K562 (cell line): ENCODE data around the gene NPY2R. TPM values are rescaled to one million over a fixed set of nuclear protein-coding genes. Genes with fewer than 3 reads are reported as not detected.

ENCODE experiments used
- ATAC-seq: fragments of 200-7000 bp; cut with Tn5 transposase; 3 replicates; pipeline ENCODE4 v1.9.1; 2020; ENCODE audit warnings: moderate library complexity
- BruUV-seq: library from RNA; stranded (reverse); fragments of 400-500 nt; replicated peaks from 2 replicates; lab custom pipeline; 2021; lab: Mats Ljungman, UMichigan
- CTCF ChIA-PET: fragments of 300-600 bp; formaldehyde crosslinking; extraction: SDS; loops from one replicate; lab custom pipeline; 2021; ENCODE audit warnings: low intra/inter-chr PET ratio; lab: Yijun Ruan, JAX
- POLR2A ChIA-PET: fragments of 300-600, 350-650 bp; sonication (Branson Sonifier 250); formaldehyde crosslinking; extraction: SDS; loops from one replicate; lab custom pipeline; 2021; ENCODE audit warnings: antibody characterized with exemption, inconsistent platforms; lab: Yijun Ruan, JAX
- DNase-seq, 4 experiments: peaks; one replicate each; pipeline versions ENCODE4 v3.0.0 to v3.0.0-alpha.2; 2011 to 2018; ENCODE audit warnings: low spot score in 3 of 4, mixed read lengths in 3 of 4; ENCODE audit errors: extremely low read depth in 1 of 4
- FAIRE-seq: peaks from 2 replicates; lab custom pipeline; 2011; peaks lifted over from hg19 to GRCh38; lab: Jason Lieb, UNC
- H2AFZ ChIP-seq: 2 replicates; pipeline ENCODE4 v1.6.0; 2011; ENCODE audit warnings: low read depth, low read length, control low read depth, inconsistent platforms
- H3K27ac ChIP-seq: fragments of 200-600 bp; 3 replicates; pipeline ENCODE4 v1.8.0; 2011; ENCODE audit warnings: low read depth, mild to moderate bottlenecking, control low read depth, inconsistent platforms, low read length, moderate library complexity, mixed read lengths; ENCODE audit errors: extremely low read depth
- H3K27me3 ChIP-seq, 2 experiments: fragments of 300-600 bp in 1 of 2; 2 replicates in 1 of 2; 3 replicates in 1 of 2; pipeline versions ENCODE4 v1.6.0 to v1.8.0; 2011; ENCODE audit warnings: inconsistent platforms in 2 of 2, low read length in 2 of 2, mild to moderate bottlenecking in 1 of 2, mixed read lengths in 1 of 2, moderate library complexity in 1 of 2; ENCODE audit not compliant: control insufficient read depth in 2 of 2, insufficient read depth in 2 of 2
- H3K36me3 ChIP-seq: fragments of 300-600 bp; 3 replicates; pipeline ENCODE4 v1.8.0; 2011; ENCODE audit warnings: mild to moderate bottlenecking, low read length, inconsistent platforms; ENCODE audit not compliant: control insufficient read depth, insufficient read depth
- H3K4me1 ChIP-seq, 2 experiments: fragments of 200-600 bp in 1 of 2; replicated peaks in 1 of 2; 2 replicates in 1 of 2; 3 replicates in 1 of 2; pipeline versions ENCODE4 v1.5.1 to v1.8.0; 2011; ENCODE audit warnings: inconsistent platforms in 2 of 2, low read length in 2 of 2, mild to moderate bottlenecking in 1 of 2, mixed read lengths in 1 of 2, moderate library complexity in 1 of 2; ENCODE audit not compliant: control insufficient read depth in 2 of 2, insufficient read depth in 2 of 2
- H3K4me2 ChIP-seq: 2 replicates; pipeline ENCODE4 v1.6.1; 2011; ENCODE audit warnings: low read length, control low read depth, inconsistent platforms, mixed read lengths; ENCODE audit not compliant: insufficient read depth
- H3K4me3 ChIP-seq: fragments of 200-600 bp; sonication (generic), shearing (Covaris generic); 2 replicates; pipeline ENCODE4 v1.5.1; 2016; ENCODE audit warnings: control low read depth, inconsistent platforms
- H3K79me2 ChIP-seq: fragments of 200-600 bp; 3 replicates; pipeline ENCODE4 v1.8.0; 2011; ENCODE audit warnings: low read length, inconsistent platforms; ENCODE audit not compliant: control insufficient read depth, insufficient read depth
- H3K9ac ChIP-seq, 2 experiments: 2 replicates each; pipeline versions ENCODE4 v1.6.0 to v1.6.1; 2011; ENCODE audit warnings: low read depth in 2 of 2, low read length in 2 of 2, control low read depth in 1 of 2, inconsistent platforms in 1 of 2, mild to moderate bottlenecking in 1 of 2, mixed read lengths in 1 of 2; ENCODE audit not compliant: insufficient read depth in 1 of 2
- H3K9me1 ChIP-seq: one replicate; pipeline ENCODE4 v1.6.0; 2011; ENCODE audit warnings: inconsistent platforms, mild to moderate bottlenecking, low read length, moderate library complexity; ENCODE audit not compliant: control insufficient read depth, insufficient read depth
- H3K9me3 ChIP-seq: replicated peaks from 2 replicates; pipeline ENCODE4 v1.5.1; 2011; ENCODE audit warnings: low read depth, low read length, inconsistent platforms; ENCODE audit not compliant: control insufficient read depth, insufficient read depth
- H4K20me1 ChIP-seq: replicated peaks from 2 replicates; pipeline ENCODE4 v1.6.1; 2011; ENCODE audit warnings: low read length, inconsistent platforms, mixed read lengths; ENCODE audit not compliant: control insufficient read depth, insufficient read depth
- ADNP ChIP-seq: fragments of 200-800 bp; sonication (Bioruptor generic); IDR thresholded peaks from 2 replicates; pipeline ENCODE4 v1.6.1; 2016; ENCODE audit warnings: missing genetic modification characterization, missing compliant biosample characterization
- ARHGAP35 ChIP-seq: fragments of 450-650 bp; IDR thresholded peaks from 2 replicates; pipeline ENCODE4 v1.6.1; 2018; ENCODE audit not compliant: partially characterized antibody
- BDP1 ChIP-seq: IDR thresholded peaks from 3 replicates; pipeline ENCODE4 v1.6.1; 2011; ENCODE audit not compliant: insufficient read length, insufficient read depth
- KDM4B ChIP-seq, 2 experiments: fragments of 450-650 bp in 1 of 2; sonication (generic) in 1 of 2; IDR thresholded peaks; 2 replicates each; pipeline ENCODE4 v1.6.1; 2016 to 2017; ENCODE audit warnings: borderline replicate concordance in 2 of 2, antibody characterized with exemption in 1 of 2, low read depth in 1 of 2, mild to moderate bottlenecking in 1 of 2
- PTTG1 ChIP-seq: fragments of 450-650 bp; IDR thresholded peaks from 2 replicates; pipeline ENCODE4 v1.6.1; 2016; ENCODE audit warnings: low read depth, mild to moderate bottlenecking, missing genetic modification characterization, missing compliant biosample characterization
- ZNF184 ChIP-seq: sonication (generic); formaldehyde crosslinking; IDR thresholded peaks from 2 replicates; pipeline ENCODE4 v1.5.0; 2020; ENCODE audit warnings: missing genetic modification reagents
- WGBS: fragments of 100-300 bp; shearing (Covaris generic); methylation state at CpG from one replicate; pipeline ENCODE4 v1.1.6; 2016; ENCODE audit warnings: low coverage, mixed read lengths; ENCODE audit not compliant: insufficient coverage; ENCODE audit errors: missing lambda C conversion rate; 5-methylcytosine and 5-hydroxymethylcytosine counted together
- in situ Hi-C: fragments of 300-500 bp; cut with MboI; formaldehyde crosslinking; loops from 4 replicates; pipeline ENCODE4 v1.15.0; 2018; ENCODE audit warnings: inconsistent platforms, mixed read lengths
- intact Hi-C: fragments of 100-400 bp; cut with micrococcal nuclease; formaldehyde crosslinking; loops from 2 replicates; pipeline ENCODE4 v1.14.2; 2022
- polyA plus RNA-seq, 8 experiments: library from polyadenylated mRNA; depleted of rRNA in 4 of 8; stranded (reverse) in 5 of 8; unstranded in 3 of 8; fragments of >200 nt; fragmentation: Nextera tagmentation in 2 of 8; fragmentation: Illumina TruSeq in 1 of 8; extraction: Ambion mirVana in 2 of 8; extraction: Trizol in 1 of 8; gene quantifications; 2 replicates each; pipeline versions ENCODE4 v1.2.1 to v1.2.3, GENCODE V29; 2011 to 2014; ENCODE audit warnings: inconsistent platforms in 1 of 8, missing spikeins in 1 of 8
- total RNA-seq, 7 experiments: library from RNA; depleted of rRNA in 6 of 7; stranded (reverse); fragments of >200 nt in 6 of 7; fragmentation: Illumina TruSeq in 2 of 7; extraction: Trizol in 2 of 7; gene quantifications; 2 replicates each; pipeline versions ENCODE4 v1.2.1 to v1.2.3, GENCODE V29; 2011 to 2021; ENCODE audit warnings: low replicate concordance in 1 of 7
- TF ChIP-seq, protein P1 (sequence below), 3 experiments: fragments of 200-800 bp in 1 of 3; fragments of 250-450 bp in 1 of 3; fragments of 450-650 bp in 1 of 3; sonication (Bioruptor Pico) in 1 of 3; sonication (Bioruptor generic) in 1 of 3; formaldehyde crosslinking in 1 of 3; IDR thresholded peaks; 2 replicates each; pipeline versions ENCODE4 v1.6.1 to v1.8.0; 2016 to 2022; ENCODE audit warnings: mild to moderate bottlenecking in 2 of 3, missing genetic modification characterization in 2 of 3, missing compliant biosample characterization in 1 of 3, moderate library complexity in 1 of 3
- TF ChIP-seq, protein P2 (sequence below), 2 experiments: fragments of 450-650 bp; formaldehyde crosslinking in 1 of 2; IDR thresholded peaks; 2 replicates each; pipeline versions ENCODE4 v1.4.0 to v1.6.1; 2014 to 2020; ENCODE audit warnings: mild to moderate bottlenecking in 2 of 2, borderline replicate concordance in 1 of 2, low read depth in 1 of 2
- TF ChIP-seq, protein P3 (sequence below): sonication (generic); formaldehyde crosslinking; IDR thresholded peaks from 2 replicates; pipeline ENCODE4 v1.8.1; 2022; ENCODE audit warnings: missing genetic modification reagents

The NPY2R gene
- total and polyA plus RNA-seq, 9 of the 15 experiments (the other 6 are each of a cell fraction or from before 2014, with no cell fraction given), result not detected

DNA sequence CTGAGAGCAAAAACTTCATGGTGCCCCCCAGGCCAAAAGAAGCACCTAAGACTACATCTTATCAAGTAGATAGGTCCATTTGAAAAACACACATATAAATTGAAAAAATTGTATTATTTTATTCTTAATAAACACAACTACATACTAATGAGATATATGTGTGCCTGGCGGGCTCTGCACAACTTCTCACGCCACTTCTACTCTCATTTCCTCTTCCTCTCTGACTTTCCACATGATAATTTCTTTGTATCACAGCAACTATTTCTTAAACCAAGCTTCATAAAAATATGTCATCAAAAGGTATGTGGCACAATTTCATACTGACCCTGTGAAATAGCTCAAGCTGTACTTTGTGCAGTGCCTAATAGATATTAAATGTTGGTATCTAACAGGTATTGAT is 10.7 kb upstream of the NPY2R start:
- H3K27ac ChIP-seq, result no peak overlapping the region
- H3K9me1 ChIP-seq, result no peaks in the 10 kb centered on the region
- no peaks in the 10 kb centered on the region for H4K20me1 ChIP-seq
- no peaks in the 10 kb centered on the region for H3K9me3 ChIP-seq
- FAIRE-seq, result no peak
- no peak for ATAC-seq
- ChIA-PET POLR2A (no interaction called here), CTCF (no interaction called here)
- intact Hi-C loops, result no loop called here
- H2AFZ ChIP-seq, result no peak overlapping the region
- H3K4me2 ChIP-seq, result no peak overlapping the region
- BruUV-seq, result no TSS peak
- no peaks in the 10 kb centered on the region for H3K4me1 ChIP-seq
- 0% methylated on average over 2 of the region's 2 CpGs for WGBS
- no peak overlapping the region for H3K4me3 ChIP-seq
- no peaks in the 10 kb centered on the region for H3K27me3 ChIP-seq
- no peaks in the 10 kb centered on the region for H3K36me3 ChIP-seq
- no peaks in the 10 kb centered on the region for H3K79me2 ChIP-seq
- no peak overlapping the region for H3K9ac ChIP-seq
- in situ Hi-C loops, result no loop called here
- no peak for DNase-seq
- TF ChIP-seq PTTG1 (tag) (no peak), BDP1 (no peak), ADNP (tag) (no peak), KDM4B (IDR thresholded peaks at IDR 0.05; ENCODE audit: borderline replicate concordance in 2 of 2, low read depth in 1 of 2) (no peak), ZNF184 (CRISPR knock-in tag) (no peak), ARHGAP35 (no peak)
- TF ChIP-seq, protein P1, sequence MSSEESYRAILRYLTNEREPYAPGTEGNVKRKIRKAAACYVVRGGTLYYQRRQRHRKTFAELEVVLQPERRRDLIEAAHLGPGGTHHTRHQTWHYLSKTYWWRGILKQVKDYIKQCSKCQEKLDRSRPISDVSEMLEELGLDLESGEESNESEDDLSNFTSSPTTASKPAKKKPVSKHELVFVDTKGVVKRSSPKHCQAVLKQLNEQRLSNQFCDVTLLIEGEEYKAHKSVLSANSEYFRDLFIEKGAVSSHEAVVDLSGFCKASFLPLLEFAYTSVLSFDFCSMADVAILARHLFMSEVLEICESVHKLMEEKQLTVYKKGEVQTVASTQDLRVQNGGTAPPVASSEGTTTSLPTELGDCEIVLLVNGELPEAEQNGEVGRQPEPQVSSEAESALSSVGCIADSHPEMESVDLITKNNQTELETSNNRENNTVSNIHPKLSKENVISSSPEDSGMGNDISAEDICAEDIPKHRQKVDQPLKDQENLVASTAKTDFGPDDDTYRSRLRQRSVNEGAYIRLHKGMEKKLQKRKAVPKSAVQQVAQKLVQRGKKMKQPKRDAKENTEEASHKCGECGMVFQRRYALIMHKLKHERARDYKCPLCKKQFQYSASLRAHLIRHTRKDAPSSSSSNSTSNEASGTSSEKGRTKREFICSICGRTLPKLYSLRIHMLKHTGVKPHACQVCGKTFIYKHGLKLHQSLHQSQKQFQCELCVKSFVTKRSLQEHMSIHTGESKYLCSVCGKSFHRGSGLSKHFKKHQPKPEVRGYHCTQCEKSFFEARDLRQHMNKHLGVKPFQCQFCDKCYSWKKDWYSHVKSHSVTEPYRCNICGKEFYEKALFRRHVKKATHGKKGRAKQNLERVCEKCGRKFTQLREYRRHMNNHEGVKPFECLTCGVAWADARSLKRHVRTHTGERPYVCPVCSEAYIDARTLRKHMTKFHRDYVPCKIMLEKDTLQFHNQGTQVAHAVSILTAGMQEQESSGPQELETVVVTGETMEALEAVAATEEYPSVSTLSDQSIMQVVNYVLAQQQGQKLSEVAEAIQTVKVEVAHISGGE (CRISPR knock-in tag; IDR thresholded peaks at IDR 0.05), result no peak
- TF ChIP-seq, protein P2, sequence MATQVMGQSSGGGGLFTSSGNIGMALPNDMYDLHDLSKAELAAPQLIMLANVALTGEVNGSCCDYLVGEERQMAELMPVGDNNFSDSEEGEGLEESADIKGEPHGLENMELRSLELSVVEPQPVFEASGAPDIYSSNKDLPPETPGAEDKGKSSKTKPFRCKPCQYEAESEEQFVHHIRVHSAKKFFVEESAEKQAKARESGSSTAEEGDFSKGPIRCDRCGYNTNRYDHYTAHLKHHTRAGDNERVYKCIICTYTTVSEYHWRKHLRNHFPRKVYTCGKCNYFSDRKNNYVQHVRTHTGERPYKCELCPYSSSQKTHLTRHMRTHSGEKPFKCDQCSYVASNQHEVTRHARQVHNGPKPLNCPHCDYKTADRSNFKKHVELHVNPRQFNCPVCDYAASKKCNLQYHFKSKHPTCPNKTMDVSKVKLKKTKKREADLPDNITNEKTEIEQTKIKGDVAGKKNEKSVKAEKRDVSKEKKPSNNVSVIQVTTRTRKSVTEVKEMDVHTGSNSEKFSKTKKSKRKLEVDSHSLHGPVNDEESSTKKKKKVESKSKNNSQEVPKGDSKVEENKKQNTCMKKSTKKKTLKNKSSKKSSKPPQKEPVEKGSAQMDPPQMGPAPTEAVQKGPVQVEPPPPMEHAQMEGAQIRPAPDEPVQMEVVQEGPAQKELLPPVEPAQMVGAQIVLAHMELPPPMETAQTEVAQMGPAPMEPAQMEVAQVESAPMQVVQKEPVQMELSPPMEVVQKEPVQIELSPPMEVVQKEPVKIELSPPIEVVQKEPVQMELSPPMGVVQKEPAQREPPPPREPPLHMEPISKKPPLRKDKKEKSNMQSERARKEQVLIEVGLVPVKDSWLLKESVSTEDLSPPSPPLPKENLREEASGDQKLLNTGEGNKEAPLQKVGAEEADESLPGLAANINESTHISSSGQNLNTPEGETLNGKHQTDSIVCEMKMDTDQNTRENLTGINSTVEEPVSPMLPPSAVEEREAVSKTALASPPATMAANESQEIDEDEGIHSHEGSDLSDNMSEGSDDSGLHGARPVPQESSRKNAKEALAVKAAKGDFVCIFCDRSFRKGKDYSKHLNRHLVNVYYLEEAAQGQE (IDR thresholded peaks at IDR 0.05; ENCODE audit: borderline replicate concordance), result no peak
- TF ChIP-seq, protein P2 (CRISPR knock-in tag; IDR thresholded peaks at IDR 0.05; ENCODE audit: low read depth), result no peak
- TF ChIP-seq, protein P3, sequence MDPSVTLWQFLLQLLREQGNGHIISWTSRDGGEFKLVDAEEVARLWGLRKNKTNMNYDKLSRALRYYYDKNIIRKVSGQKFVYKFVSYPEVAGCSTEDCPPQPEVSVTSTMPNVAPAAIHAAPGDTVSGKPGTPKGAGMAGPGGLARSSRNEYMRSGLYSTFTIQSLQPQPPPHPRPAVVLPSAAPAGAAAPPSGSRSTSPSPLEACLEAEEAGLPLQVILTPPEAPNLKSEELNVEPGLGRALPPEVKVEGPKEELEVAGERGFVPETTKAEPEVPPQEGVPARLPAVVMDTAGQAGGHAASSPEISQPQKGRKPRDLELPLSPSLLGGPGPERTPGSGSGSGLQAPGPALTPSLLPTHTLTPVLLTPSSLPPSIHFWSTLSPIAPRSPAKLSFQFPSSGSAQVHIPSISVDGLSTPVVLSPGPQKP (CRISPR knock-in tag), result no peak
